HG02973 (cell line): ENCODE measurements around the gene KIR2DL4.
"Not testable (repeated sequence)": the region's sequence is repeated elsewhere in the genome, so short reads cannot be mapped to it uniquely, and the experiment has no call there.

ENCODE experiments used
- ATAC-seq: cut with Tn5 transposase; IDR thresholded peaks from one replicate; pipeline ENCODE4 v1.9.1; 2021; ENCODE audit warnings: moderate library complexity; ENCODE audit not compliant: unreplicated experiment

The KIR2DL4 gene

DNA sequence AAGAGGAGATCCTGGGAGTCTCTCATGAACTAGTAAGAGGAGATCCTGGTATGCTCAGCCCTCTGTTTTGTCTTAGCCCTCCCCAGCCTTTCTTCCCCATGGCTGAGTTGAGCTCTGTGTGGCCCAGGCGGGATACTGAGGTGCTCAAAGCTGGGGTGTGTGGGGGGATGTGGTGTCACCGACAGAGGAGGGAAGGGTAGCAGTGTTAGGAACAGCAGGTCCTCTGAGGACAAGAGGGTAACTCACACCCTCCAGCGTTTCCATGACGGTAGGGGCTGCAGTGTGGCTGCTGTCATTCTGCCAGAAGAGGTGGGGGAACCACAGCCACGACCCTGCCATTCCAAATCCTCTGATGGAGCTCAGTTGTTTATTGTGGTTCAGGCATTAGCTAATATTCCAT is 691 bp downstream of the KIR2DL4 start:
- no peak for ATAC-seq

DNA sequence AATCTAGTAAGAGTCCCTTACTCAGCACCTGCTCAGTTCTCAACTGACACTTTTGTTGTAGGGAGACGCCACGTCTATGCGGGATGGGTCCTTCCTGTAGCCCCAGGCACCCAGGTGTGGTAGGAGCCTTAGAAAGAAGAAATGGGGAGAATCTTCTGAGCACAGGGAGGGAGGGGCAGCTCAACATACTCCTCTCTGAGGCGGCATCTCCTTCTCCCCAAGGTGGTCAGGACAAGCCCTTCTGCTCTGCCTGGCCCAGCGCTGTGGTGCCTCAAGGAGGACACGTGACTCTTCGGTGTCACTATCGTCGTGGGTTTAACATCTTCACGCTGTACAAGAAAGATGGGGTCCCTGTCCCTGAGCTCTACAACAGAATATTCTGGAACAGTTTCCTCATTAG is 1.2 kb downstream of the KIR2DL4 start:
- no peak for ATAC-seq

- ATAC-seq = no peak
Observed at GRCh38 chr19:54805665-54806515, 2.5 kb downstream of the KIR2DL4 start.

DNA sequence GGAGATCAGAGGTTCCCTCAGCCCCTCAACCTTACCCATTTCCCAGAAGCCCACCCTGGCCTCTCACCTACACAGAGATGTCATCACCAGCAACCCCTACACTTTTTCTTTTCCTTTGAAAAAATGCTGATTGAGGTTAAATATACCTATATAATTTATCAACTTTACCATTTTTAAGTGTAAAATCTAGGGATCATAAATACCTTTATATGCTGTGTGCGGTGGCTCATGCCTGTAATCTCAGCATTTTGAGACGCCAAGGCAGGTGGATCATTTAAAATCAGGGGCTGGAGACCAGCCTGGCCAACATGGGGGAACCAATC is 3.1 kb downstream of the KIR2DL4 start:
- ATAC-seq = no peak

DNA sequence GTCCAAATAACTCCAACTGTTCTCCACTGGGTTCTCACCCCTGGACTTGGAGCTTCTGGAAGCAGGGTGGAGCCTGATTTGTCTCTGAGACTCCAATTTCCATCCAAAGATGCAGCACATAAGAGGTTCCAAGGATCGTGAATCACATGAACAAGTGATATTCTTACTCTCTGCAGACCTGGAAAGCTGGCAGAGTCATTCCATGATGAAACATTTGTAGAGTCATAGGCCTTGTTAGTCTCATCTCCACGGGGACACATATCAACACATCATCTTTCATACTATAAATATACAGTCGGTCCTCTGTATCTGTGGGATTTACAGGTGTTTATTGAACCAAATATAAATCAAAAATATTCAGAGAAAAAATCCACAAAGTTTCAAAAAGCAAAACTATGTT is 11.2 kb downstream of the KIR2DL4 start:
- not testable (repeated sequence) for ATAC-seq

- not testable (repeated sequence) for ATAC-seq
Observed at GRCh38 chr19:54816251-54816650, 12.8 kb downstream of the KIR2DL4 start, which contains the start of gene KIR3DL1. Gene KIR3DL1 (plus strand): TSS chr19:54816468.

- ATAC-seq = no peak
Observed at GRCh38 chr19:54817670-54818536, 14.5 kb downstream of the KIR2DL4 start.

GRCh38 chr19:54824416-54824815 is 21.0 kb downstream of the KIR2DL4 start:
- not testable (repeated sequence) for ATAC-seq

DNA sequence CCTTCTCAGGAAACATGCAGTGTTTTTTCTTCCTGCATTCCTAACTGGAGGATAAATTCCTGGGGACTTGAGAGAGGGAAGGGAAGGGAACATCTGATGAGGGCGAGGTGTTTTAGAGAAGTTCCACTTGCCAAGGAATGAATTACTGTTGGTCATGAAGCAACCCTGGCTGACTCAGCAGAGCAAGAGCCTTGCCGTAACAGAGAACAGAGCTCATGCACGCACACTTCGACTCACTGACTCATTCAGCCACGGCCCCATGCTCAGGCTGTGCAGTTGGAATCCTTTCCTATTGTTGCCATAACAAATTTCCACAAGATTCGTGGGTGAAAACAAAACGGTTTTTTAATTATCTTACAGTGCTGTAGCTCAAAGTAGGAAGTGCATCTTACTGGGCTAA is 21.9 kb downstream of the KIR2DL4 start:
- not testable (repeated sequence) for ATAC-seq

DNA sequence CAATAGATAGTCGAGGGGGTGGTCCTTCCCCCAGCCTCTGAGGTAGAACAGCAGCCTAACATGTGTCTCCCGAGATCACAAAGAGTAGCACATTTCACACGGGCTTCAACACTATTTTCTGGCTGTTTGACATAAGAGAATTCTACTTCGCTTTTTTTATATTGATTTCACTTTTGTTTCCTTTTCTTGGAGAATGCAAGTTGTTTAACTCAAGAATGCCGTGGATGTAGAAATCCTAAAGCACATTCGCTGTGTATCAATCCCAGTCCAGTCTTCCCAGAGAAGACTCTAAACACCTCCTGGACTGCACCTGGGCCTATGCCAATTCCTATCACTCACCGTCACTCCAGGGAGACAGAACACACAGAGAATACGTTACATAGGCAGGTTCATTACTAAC is 24.7 kb downstream of the KIR2DL4 start:
- not testable (repeated sequence) for ATAC-seq

- ATAC-seq = not testable (repeated sequence)
Observed at GRCh38 chr19:54832496-54832895, 29.1 kb downstream of the KIR2DL4 start, which contains the start of gene KIR2DS4. Gene KIR2DS4 (plus strand): TSS chr19:54832676.

GRCh38 chr19:54835126-54835525 is 31.7 kb downstream of the KIR2DL4 start:
- ATAC-seq = not testable (repeated sequence)

GRCh38 chr19:54837522-54837921 is 34.1 kb downstream of the KIR2DL4 start:
- not testable (repeated sequence) for ATAC-seq

GRCh38 chr19:54843171-54843570 is 39.8 kb downstream of the KIR2DL4 start:
- not testable (repeated sequence) for ATAC-seq

DNA sequence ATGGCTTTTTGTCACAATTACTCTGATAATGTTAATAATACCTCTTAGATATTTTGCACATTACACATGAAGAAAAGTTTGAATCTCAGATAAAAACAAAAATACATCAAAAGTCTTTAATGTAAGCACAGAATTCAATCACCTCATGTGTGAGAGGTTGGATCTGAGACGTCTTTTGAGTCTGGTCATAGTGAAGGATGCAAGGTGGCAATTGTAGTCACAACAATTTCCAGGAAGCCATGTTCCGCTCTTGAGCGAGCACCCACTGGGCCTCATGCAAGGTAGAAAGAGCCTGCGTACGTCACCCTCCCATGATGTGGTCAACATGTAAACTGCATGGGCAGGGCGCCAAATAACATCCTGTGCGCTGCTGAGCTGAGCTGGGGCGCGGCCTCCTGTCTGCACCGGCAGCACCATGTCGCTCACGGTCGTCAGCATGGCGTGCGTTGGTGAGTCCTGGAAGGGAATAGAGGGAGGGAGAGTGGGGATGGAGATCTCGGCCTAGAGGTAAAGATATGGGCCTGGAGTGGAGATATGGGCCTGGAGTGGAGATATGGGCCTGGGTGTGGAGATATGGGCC is 46.7 kb downstream of the KIR2DL4 start, which contains the start of gene KIR3DL2:
Gene KIR3DL2 (plus strand): TSS at position 383 of the 580 bp plus-strand sequence. CDS start 33 bp downstream, at position 416.
- ATAC-seq = not testable (repeated sequence)

DNA sequence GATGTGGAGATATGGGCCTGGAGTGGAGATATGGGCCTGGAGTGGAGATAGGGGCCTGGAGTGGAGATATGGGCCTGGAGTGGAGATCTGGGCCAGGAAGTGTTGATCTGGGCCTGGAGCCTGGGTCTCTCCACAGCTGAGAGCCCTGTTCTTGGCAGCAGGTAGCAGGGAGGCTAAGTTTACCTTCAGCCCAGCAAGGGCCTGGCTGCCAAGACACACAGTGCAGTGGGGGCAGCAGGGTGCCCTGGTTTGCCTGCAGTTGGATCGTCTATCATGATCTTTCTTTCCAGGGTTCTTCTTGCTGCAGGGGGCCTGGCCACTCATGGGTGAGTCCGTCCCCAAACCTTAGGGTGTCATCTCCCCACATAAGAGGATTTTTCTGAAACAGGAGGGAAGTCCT is 47.5 kb downstream of the KIR2DL4 start:
- ATAC-seq = no peak

GRCh38 chr19:54851353-54851752 is 47.9 kb downstream of the KIR2DL4 start:
- ATAC-seq = no peak

GRCh38 chr19:54855241-54855640 is 51.8 kb downstream of the KIR2DL4 start:
- not testable (repeated sequence) for ATAC-seq

- not testable (repeated sequence) for ATAC-seq
Observed at GRCh38 chr19:54858476-54858875, 55.1 kb downstream of the KIR2DL4 start.

GRCh38 chr19:54859421-54859820 is 56.0 kb downstream of the KIR2DL4 start:
- not testable (repeated sequence) for ATAC-seq

GRCh38 chr19:54863459-54863858 is 60.0 kb downstream of the KIR2DL4 start:
- ATAC-seq = not testable (repeated sequence)
